SK-MEL-5 (cell line): ENCODE results near the gene SRM. TPM values are rescaled to one million over a fixed set of nuclear protein-coding genes. Genes with fewer than 3 reads are reported as not detected.
"Not testable (repeated sequence)": the region's sequence is repeated elsewhere in the genome, so short reads cannot be mapped to it uniquely, and the experiment has no call there.

Experiments used
- DNase-seq: peaks from one replicate; pipeline ENCODE4 v3.0.0-alpha.2; 2016; ENCODE audit warnings: low read depth, low spot score
- in situ Hi-C: cut with HindIII; loops from 2 replicates; pipeline ENCODE4 v1.10.0; 2016; ENCODE audit warnings: low sequenced_read_pairs, high pct_unique_total_duplicates, low pct_unique_long_range_greater_than_20kb
- polyA plus RNA-seq, 2 experiments: library from polyadenylated mRNA; depleted of rRNA; stranded (reverse); fragments of >200 nt; gene quantifications; 2 replicates each; pipeline ENCODE4 v1.2.3, GENCODE V29; 2015
- total RNA-seq: library from RNA; depleted of rRNA; stranded (reverse); fragments of >200 nt; shearing (Covaris generic); gene quantifications from 2 replicates; pipeline ENCODE4 v1.2.3, GENCODE V29; 2014; rRNA removed

The SRM gene
- 46.1 and 47.5 TPM in 2 replicates for total RNA-seq
- 248 and 272 TPM in 2 replicates for polyA plus RNA-seq (2015; cell fraction: cytosol; rRNA removed)
- polyA plus RNA-seq (2015; cell fraction: nucleus; rRNA removed): 73.2 and 89.2 TPM in 2 replicates

DNA sequence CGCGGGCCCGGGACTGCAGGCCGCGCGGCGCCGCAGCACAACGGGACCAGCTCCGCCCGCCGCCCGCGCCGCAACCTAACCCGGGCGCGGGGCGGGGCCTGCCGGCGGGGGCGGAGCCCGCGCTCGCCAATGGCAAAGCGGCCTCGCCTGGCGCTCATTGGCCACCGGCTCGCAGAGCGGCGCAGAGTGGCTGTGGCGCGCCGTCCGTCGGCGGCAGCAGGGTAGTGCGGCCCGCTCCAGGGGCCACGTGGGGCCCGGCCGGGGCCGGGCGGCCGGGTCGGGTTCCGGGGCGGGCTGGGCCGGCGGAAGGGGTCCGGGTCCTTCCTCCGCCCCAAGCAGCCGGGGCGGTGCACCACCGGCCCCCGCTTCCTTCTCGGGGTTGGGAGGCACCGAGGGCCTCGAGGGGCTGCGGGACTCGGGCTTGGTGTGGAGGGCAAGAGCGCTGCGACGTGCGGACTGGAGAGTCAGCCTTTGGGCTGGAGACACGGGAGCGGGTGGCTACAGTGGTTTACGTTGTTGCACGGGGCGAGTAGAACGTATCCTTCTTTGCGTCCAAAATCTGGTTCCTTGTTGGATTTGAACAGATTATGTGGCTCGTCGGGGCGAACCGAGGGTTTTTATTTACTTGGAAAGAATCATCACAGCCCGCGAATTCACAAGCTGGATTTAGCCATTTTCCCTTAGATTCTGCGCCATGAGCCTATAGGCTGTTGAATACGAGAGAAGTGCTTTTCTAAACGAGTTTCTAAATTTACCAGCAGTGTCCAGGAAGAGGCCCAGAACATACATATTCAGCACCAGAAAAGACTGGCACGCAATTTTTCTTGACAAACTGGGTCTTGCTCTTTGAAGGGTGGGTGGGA, at the start of gene SRM:
SRM (minus strand) TSS at position 51 of the 863 bp plus-strand sequence. CDS start 75 bp downstream, outside the sequence.
- peak; percentile 87 for DNase-seq
- in situ Hi-C loops: no loop called here

DNA sequence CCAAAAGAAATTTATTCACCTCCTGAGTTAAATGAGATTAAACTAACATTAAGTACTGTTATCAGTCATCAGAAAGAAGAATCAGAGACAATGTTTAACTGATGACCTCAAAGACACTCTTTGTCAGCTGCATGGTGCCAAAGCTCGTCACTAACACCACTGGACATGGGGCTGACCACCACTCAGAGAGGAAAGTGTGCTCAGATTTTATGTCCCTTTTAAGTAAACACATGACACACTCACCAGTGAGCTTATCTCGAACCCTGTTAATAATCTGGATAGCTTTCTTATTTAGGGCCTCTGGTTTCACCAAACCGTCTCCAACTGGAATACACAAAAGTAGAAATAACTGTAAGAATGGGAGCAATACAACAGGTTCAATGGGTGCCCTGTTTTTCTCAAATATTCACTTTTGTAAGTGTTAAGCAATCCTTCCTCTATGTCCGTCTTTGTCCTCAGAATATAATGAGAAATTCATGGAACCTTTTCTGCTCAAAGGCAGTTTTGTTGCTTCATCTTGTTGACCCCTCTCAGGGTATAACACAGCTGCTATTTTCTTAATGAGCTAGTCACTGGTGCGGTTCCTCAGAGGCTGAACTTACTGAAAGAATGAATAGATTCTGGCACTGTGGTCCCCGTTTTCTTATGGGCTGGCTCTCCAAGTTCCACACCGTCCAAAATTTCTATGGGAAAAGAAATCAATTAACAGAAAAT, 49.4 kb upstream of the SRM start:
- DNase-seq: peak; percentile 97
- in situ Hi-C loops: no loop called here

DNA sequence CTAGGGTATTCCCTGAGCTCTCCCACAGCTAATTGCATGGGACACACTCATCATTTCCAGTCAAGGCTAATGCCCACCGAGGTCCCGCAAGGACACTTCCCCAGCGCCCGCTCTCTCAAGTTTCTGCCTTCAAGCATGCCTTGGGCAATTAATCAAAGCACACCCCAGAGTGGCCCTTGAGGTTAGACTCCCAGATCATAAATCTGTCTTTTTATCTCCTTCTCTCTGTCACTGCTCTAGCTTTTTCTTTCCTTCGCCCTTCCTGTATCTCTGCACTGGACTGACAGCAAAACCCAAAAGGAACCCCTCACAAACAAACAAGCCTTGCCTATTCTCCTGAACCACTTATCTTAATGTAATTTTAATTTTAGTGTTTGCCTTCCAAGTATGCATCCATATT, 47.8 kb upstream of the SRM start:
- in situ Hi-C loops: no loop called here
- DNase-seq: no peak

DNA sequence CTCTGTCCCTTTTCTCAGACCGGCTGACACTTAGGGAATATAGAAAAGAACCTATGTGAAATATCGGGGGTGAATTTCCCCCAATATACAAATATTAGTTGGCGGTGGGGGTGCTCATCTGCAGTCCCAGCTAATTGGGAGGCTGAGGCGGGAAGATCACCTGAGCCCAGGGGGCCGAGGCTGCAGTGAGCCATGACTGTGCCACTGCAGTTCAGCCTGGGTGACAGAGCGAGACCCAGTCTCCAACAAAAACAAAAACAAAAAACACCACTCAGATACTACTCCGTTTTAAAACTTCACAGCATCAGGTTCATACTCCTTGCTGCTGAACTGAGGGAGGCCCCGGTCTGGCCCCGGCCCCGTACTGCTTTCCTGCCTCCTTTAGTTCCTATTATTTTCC, 45.8 kb upstream of the SRM start:
- no peak for DNase-seq
- in situ Hi-C loops: no loop called here

DNA sequence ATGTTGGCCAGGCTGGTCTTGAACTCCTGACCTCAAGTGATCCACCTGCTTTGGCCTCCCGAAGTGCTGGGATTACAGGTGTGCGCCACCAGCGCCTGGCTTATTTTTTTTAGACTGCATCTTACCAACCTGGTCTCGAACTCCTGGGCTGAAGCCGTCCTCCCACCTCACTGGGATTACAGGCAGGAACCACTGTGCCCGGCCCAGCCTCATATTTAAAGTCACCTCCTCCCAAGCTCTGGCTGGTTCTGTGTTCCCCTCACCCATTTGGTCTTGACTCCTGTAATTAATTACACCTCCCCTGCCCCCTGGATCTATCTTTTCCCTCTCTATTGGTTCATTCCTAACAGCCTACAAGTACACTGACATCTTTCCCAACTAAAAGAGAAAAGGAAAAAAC, 41.5 kb upstream of the SRM start:
- DNase-seq: no peak
- in situ Hi-C loops: no loop called here

DNA sequence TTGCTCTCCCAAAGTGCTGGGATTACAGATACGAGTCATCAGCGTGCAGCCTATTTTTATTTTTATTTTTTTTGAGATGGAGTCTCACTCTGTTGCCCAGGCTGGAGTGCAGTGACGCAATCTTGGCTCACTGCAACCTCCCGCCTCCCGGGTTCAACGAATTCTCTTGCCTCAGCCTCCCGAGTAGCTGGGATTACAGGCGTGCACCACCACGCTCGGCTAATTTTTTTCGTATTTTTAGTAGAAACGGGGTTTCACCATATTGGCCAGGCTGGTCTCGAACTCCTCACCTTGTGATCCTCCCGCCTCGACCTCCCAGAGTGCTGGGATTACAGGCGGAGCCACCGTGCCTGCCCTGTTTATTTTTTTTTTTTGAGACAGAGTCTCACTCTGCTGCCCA, 41.0 kb upstream of the SRM start:
- DNase-seq, in situ Hi-C loops: not testable (repeated sequence)

DNA sequence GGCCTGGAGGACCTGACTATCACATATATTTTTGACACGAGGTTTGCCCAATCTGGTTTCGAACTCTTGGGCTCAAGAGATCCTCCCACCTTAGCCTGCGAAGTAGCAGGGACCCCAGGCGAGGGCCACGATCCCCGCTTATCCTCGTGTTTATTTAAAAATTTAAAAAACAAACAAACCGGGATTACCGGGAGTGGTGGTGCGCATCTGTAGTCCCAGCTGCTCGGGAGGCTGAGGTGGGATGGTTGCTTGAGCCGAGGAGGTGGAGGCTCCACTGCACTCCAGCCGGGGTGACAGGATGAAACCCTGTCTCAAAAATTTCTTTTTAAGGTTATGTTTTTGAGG, 40.3 kb upstream of the SRM start:
- DNase-seq: no peak
- in situ Hi-C loops: no loop called here

DNA sequence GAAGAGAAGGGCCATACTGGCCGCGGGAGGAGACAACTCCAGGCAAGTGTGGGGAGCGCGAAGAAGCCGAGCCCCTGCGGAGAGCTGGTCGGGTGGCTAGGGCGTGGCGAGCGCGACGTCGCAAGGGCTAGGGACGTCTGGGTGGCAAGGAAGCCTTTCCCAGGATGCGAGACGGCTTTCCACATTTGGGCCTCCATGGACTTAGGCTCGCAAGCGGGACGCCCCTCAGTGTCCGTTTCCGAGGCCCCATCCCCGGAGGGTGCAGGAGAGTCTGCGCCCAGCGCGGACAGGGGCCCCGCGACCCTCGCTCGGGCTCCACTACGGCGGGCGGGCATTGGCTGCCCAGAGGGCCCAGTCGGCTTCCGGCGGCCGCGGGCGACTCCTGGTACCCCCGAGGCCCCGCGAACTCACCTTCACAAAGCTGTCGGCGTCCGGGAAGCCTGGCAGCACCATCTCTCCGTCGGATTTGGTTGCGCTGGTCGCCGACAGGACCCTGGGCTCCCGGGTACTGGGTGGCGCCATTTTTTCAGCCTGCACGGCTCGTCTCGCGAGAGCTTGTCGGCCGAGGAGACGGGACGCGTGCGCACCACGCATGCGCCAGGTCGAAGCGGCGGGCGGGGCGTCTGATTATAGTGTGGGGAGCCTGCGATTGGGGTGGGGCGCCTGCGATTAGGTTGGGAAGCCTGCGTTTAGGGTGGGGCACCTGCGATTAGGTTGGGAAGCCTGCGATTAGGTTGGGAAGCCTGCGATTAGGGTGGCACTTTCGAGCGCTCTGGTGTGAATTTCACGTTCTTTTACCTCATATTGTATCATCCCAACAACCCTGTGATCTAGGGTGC, 39.7 kb upstream of the SRM start, which contains the start of gene EXOSC10:
EXOSC10 (minus strand) TSS at position 560 of the 839 bp plus-strand sequence; CDS start at position 522, 38 bp downstream.
- in situ Hi-C loops: no loop called here
- peak; percentile 86 for DNase-seq

DNA sequence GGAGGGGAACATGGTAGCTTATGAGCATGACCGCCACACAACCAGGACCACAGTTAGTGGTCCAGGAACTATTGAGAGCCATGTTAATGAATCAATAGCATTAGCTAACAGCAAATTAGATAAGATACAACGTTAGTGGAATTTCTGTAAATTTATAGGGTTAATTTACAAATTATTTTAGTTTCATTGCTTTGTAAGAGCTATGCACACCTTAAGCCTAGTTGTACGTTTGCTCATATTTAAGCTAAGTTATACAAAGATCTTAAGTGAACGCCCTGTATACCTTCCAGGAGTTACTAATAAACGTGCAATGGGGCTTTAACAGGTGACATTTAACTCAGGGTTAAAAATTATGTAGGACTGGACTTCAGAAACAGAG, 39.1 kb upstream of the SRM start:
- in situ Hi-C loops: no loop called here
- DNase-seq: no peak

DNA sequence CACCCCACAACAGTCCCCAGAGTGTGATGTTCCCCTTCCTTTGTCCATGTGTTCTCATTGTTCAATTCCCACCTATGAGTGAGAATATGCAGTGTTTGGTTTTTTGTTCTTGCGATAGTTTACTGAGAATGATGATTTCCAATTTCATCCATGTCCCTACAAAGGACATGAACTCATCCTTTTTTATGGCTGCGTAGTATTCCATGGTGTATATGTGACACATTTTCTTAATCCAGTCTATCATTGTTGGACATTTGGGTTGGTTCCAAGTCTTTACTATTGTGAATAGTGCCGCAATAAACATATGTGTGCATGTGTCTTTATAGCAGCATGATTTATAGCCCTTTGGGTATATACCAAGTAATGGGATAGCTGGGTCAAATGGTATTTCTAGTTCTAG, 24.0 kb upstream of the SRM start:
- DNase-seq, in situ Hi-C loops: not testable (repeated sequence)

DNA sequence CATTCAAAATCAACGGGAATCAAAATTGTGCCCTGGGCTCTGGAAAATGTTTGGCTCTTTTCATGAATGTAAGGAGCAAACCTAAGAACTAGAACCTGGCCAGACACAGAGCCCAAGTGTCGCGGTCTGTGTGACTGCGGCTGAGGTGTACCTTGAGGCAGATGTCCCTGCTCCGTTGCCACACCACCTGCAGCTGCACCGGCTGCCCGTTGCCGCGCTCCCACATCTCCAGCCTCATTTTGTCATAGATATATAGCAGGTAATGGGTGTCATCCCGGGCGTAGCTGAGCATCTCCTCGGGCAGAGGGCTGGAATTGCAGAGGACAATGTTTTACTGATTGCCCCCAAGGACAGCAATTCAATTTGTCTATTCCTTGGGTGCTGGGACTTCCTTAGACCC, 21.1 kb upstream of the SRM start:
- no peak for DNase-seq
- in situ Hi-C loops: no loop called here

DNA sequence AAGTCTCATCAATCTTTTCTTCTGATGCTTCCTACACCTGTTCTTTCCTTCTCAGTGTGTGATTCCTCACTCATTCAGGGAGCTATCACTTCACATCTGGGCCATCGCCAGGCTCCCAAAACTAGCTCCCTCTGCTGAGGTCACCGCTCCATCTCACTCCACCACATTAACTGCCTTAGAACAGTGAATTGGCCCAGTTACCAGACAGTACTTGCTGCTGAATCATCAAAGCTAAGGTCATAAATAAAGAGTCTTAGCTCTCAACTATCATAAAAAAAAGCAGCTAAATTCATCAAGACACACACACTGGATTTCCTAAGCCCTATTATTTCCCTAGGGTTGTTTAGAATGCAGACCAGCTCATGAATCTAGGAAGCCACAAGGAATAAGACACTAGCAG, 18.8 kb upstream of the SRM start:
- in situ Hi-C loops: no loop called here
- DNase-seq: no peak

DNA sequence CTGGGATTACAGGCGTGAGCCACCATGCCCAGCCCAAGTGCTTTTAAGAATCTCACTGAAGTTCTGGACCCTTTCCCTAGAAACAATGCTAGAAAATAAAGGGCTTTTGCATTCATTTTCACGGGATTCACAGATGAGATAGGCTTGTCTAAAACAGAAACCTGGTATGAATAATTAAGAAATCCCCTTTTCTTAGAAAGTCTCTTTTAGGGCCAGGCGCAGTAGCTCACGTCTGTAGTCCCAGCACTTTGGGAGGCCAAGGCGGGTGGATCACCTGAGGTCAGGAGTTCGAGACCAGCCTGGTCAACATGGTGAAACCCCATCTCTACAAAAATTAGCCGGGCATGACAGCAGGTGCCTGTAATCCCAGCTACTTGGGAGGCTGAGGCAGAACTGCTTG, 13.6 kb upstream of the SRM start:
- in situ Hi-C loops, DNase-seq: not testable (repeated sequence)

DNA sequence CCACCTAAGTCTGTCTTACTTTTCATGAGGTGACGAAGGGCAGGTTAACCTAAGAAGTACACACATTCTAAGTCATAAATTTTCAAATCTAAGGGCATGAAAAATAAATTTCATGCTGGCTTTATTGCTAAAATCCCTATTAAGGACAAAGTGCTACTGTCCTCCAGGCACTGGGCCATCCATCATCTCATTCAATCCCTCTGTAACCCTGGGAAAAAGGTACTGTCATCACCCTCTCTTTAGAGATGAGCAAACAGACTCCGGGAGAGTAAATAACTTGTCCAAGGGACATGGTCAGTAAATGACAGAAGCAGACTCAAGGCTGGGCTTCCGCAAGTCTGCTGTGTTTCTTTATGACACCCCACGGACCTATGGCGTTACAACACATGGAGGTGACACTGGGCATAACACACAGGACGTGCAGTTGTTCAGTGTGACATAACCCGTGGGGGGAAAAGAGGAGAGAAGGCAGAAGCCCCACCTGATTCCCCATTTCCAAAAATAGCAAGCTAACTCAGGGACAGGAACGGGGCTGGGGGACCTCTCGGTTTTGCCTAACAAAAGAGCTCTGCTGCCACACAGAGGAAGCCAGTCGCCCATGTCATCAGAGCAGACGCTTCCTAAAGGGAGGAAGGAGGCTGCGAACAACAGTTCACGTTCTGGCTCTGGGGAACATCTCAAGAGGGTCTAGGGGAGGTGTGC, 12.5 kb upstream of the SRM start:
- in situ Hi-C loops: no loop called here
- DNase-seq: no peak

DNA sequence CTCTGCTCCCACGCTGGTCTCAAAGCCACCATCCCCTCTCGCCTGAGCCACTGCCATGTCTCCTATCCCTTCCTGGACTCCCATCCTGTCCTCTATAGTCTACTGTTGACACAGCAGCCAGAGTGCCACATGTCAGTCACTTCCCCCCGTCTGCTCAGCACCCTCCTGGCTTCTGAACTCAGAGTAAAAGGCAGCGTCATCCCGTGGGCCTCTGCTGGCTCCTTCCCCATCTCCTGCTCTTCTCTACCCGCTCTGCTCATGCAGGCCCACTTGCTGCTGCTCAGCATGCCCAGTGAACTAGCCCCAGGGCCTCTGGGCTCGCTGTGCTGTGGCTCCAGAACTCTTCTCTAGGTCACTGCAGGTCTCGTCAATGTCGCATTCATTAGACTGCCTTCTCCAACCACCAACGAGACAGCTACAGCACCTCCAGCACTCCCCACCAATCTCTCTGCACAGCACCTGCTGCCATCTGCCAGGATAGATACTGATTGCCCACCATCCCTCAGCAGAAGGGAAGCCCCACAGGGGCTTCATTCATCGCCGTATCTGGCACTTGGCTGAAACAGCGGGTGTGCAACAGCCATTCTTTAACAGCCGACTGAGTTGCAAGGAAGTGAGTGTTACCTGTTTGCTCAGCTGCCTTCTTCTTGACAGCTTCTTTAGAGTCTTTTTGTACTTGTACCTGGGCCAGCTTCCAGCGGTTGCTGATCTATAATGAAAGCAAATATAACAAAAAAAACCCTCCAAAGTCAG, 11.8 kb upstream of the SRM start:
- in situ Hi-C loops: no loop called here
- no peak for DNase-seq

DNA sequence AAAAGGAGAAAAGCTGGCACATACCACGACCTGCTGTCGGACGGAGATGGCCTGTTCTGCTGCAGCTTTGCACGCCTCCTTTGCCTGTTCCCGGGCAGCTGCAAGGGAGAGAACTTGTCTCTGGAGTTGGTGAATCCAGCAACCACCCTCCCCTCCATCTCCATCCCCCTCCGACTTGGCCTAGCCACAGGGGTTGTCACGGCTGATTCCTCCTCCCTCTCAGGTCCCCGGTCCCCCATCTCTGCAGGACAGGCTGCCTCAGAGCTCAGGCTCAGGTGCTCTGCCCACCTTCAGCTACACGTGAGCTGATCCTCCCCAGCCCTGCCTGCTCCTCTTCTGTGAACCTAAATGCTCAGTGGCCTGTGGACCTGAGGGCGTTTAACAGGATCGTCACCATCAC, 11.1 kb upstream of the SRM start:
- in situ Hi-C loops: no loop called here
- DNase-seq: no peak
